Measurements from ENCODE around the gene OR7C1. TPM values are rescaled to one million over a fixed set of nuclear protein-coding genes. Genes with fewer than 3 reads are reported as not detected.

Gene OR7C1
- total and polyA plus RNA-seq, 2 of the 13 experiments (the other 11 are each of a cell fraction or from before 2014, with no cell fraction given): not detected

DNA sequence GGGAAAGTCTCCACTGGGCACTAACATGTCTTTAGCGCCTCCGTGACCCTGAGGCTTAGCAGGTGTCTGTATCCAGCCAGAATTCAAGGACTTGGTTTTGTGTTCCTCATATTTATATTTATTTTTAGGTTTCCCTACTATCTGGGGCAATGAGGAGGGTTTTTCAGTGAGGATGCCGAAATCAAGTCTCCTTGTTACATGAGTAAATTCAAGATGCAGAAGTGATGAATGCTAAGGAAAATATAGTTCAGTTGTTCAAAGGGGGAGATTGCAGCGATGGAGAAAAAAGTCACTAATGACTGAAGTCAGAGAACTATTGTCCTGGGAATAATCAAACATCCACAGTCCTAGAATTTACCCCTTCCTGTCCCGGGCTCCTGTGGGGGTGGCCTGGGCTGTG lies 55.8 kb downstream of the OR7C1 start:
- ATAC-seq (no peak), FAIRE-seq (no peak), DNase-seq (ENCODE audit: low spot score) (no peak)
- Histone ChIP-seq H4K20me1 (ENCODE audit: insufficient read depth, low read length) (no peaks in the 10 kb centered on the region), H3K27ac (ENCODE audit: extremely low read length, insufficient read depth, low read length) (no peak overlapping the region), H3K9ac (ENCODE audit: insufficient read depth, low read depth, low read length) (no peak overlapping the region), H3K79me2 (ENCODE audit: insufficient read depth, low read length) (no peaks in the 10 kb centered on the region), H3K9me3 (ENCODE audit: low read length) (no peaks in the 10 kb centered on the region), H2AFZ (ENCODE audit: low read length) (no peak overlapping the region), H3K4me2 (ENCODE audit: low read depth, low read length) (no peak overlapping the region), H3K4me3 (replicated peaks in 1 of 3; ENCODE audit: insufficient read depth in 1 of 3, low read depth in 2 of 3, low read length in 3 of 3) (no peak overlapping the region), H3K4me1 (ENCODE audit: insufficient read depth, low read length) (no peaks in the 10 kb centered on the region), H3K27me3 (ENCODE audit: control insufficient read depth in 1 of 2, insufficient read depth in 2 of 2, low read length in 2 of 2) (peaks cover 0 to 5% of the 10 kb centered on the region in 2 experiments; a peak in 1 of 5 replicates), H3K36me3 (replicated peaks in 1 of 2; ENCODE audit: control insufficient read depth in 1 of 2, insufficient read depth in 2 of 2, low read length in 2 of 2) (no peaks in the 10 kb centered on the region)
- WGBS (ENCODE audit: low lambda C conversion rate): 24% methylated on average over 5 of the region's 5 CpGs
- POLR2A ChIA-PET: no interaction called here
- in situ Hi-C loops (cut with HindIII; ENCODE audit: extremely low pct_ligation_motif_present, low pct_unique_long_range_greater_than_20kb): no loop called here
- TF ChIP-seq, protein P1, sequence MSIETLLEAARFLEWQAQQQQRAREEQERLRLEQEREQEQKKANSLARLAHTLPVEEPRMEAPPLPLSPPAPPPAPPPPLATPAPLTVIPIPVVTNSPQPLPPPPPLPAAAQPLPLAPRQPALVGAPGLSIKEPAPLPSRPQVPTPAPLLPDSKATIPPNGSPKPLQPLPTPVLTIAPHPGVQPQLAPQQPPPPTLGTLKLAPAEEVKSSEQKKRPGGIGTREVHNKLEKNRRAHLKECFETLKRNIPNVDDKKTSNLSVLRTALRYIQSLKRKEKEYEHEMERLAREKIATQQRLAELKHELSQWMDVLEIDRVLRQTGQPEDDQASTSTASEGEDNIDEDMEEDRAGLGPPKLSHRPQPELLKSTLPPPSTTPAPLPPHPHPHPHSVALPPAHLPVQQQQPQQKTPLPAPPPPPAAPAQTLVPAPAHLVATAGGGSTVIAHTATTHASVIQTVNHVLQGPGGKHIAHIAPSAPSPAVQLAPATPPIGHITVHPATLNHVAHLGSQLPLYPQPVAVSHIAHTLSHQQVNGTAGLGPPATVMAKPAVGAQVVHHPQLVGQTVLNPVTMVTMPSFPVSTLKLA (IDR thresholded peaks at IDR 0.05): no peak
- TF ChIP-seq SYNCRIP (IDR thresholded peaks at IDR 0.05; ENCODE audit: insufficient read depth, low read depth, low read length): no peak
- no peak for TF ChIP-seq ARHGAP35 (CRISPR knock-in tag; IDR thresholded peaks at IDR 0.05; ENCODE audit: borderline replicate concordance)
- no peak for TF ChIP-seq STAG1 (CRISPR knock-in tag; IDR thresholded peaks at IDR 0.05)
- TF ChIP-seq, protein P2, sequence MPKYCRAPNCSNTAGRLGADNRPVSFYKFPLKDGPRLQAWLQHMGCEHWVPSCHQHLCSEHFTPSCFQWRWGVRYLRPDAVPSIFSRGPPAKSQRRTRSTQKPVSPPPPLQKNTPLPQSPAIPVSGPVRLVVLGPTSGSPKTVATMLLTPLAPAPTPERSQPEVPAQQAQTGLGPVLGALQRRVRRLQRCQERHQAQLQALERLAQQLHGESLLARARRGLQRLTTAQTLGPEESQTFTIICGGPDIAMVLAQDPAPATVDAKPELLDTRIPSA (CRISPR knock-in tag; IDR thresholded peaks at IDR 0.05; ENCODE audit: borderline replicate concordance): no peak
- TF ChIP-seq TCF12 (IDR thresholded peaks at IDR 0.05): no peak
- TF ChIP-seq TCF12 (CRISPR knock-in tag; IDR thresholded peaks at IDR 0.05): no peak
- no peak for TF ChIP-seq JARID2 (CRISPR knock-in tag; IDR thresholded peaks at IDR 0.05; ENCODE audit: insufficient replicate concordance)
- TF ChIP-seq, protein P3, sequence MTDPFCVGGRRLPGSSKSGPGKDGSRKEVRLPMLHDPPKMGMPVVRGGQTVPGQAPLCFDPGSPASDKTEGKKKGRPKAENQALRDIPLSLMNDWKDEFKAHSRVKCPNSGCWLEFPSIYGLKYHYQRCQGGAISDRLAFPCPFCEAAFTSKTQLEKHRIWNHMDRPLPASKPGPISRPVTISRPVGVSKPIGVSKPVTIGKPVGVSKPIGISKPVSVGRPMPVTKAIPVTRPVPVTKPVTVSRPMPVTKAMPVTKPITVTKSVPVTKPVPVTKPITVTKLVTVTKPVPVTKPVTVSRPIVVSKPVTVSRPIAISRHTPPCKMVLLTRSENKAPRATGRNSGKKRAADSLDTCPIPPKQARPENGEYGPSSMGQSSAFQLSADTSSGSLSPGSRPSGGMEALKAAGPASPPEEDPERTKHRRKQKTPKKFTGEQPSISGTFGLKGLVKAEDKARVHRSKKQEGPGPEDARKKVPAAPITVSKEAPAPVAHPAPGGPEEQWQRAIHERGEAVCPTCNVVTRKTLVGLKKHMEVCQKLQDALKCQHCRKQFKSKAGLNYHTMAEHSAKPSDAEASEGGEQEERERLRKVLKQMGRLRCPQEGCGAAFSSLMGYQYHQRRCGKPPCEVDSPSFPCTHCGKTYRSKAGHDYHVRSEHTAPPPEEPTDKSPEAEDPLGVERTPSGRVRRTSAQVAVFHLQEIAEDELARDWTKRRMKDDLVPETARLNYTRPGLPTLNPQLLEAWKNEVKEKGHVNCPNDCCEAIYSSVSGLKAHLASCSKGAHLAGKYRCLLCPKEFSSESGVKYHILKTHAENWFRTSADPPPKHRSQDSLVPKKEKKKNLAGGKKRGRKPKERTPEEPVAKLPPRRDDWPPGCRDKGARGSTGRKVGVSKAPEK (CRISPR knock-in tag; IDR thresholded peaks at IDR 0.05; ENCODE audit: borderline replicate concordance): no peak
- TF ChIP-seq, protein P4, sequence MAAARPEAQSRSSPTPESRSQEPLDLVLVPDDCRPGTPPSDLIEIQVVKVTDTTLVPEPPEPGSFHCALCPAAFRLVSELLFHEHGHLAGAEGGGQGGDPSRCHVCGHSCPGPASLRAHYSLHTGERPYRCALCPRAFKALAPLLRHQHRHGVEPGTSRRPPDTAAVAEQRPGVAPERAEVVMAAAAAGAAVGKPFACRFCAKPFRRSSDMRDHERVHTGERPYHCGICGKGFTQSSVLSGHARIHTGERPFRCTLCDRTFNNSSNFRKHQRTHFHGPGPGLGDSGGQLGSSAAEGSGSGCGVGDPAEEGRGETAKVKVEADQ (CRISPR knock-in tag; IDR thresholded peaks at IDR 0.05; ENCODE audit: borderline replicate concordance): no peak
- no peak for TF ChIP-seq ZNF10 (CRISPR knock-in tag; IDR thresholded peaks at IDR 0.05; ENCODE audit: borderline replicate concordance, low read depth)
- TF ChIP-seq, protein P5, sequence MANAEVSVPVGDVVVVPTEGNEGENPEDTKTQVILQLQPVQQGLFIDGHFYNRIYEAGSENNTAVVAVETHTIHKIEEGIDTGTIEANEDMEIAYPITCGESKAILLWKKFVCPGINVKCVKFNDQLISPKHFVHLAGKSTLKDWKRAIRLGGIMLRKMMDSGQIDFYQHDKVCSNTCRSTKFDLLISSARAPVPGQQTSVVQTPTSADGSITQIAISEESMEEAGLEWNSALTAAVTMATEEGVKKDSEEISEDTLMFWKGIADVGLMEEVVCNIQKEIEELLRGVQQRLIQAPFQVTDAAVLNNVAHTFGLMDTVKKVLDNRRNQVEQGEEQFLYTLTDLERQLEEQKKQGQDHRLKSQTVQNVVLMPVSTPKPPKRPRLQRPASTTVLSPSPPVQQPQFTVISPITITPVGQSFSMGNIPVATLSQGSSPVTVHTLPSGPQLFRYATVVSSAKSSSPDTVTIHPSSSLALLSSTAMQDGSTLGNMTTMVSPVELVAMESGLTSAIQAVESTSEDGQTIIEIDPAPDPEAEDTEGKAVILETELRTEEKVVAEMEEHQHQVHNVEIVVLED (CRISPR knock-in tag; IDR thresholded peaks at IDR 0.05; ENCODE audit: borderline replicate concordance): no peak
- no peak for TF ChIP-seq KAT2B (IDR thresholded peaks at IDR 0.05; ENCODE audit: borderline replicate concordance, low read depth, low read length)
- TF ChIP-seq, protein P6, sequence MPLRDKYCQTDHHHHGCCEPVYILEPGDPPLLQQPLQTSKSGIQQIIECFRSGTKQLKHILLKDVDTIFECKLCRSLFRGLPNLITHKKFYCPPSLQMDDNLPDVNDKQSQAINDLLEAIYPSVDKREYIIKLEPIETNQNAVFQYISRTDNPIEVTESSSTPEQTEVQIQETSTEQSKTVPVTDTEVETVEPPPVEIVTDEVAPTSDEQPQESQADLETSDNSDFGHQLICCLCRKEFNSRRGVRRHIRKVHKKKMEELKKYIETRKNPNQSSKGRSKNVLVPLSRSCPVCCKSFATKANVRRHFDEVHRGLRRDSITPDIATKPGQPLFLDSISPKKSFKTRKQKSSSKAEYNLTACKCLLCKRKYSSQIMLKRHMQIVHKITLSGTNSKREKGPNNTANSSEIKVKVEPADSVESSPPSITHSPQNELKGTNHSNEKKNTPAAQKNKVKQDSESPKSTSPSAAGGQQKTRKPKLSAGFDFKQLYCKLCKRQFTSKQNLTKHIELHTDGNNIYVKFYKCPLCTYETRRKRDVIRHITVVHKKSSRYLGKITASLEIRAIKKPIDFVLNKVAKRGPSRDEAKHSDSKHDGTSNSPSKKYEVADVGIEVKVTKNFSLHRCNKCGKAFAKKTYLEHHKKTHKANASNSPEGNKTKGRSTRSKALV (CRISPR knock-in tag; IDR thresholded peaks at IDR 0.05): no peak
- CTCF ChIA-PET (ENCODE audit: low intra/inter-chr PET ratio, low total read pairs): no interaction called here
- intact Hi-C loops (cut with micrococcal nuclease; ENCODE audit: unreplicated experiment): no loop called here
- no TSS peak for BruUV-seq (replicated peaks)
